Neural crest cell (in vitro differentiated cells): ENCODE results near the gene FBXO11. TPM values are rescaled to one million over a fixed set of nuclear protein-coding genes. Genes with fewer than 3 reads are reported as not detected.

Source experiments
- DNase-seq: peaks from one replicate; pipeline ENCODE4 v3.0.0; 2021; ENCODE audit warnings: low read depth, mixed read lengths, low spot score
- H3K27ac Mint-ChIP-seq: one replicate; pipeline ENCODE4 v1.8.0; 2021; ENCODE audit warnings: mild to moderate bottlenecking, mixed read lengths; ENCODE audit not compliant: unreplicated experiment
- H3K27me3 Mint-ChIP-seq: 2 replicates; pipeline ENCODE4 v1.8.0; 2021; ENCODE audit warnings: low read depth, mild to moderate bottlenecking, mixed read lengths
- H3K36me3 Mint-ChIP-seq: 2 replicates; pipeline ENCODE4 v1.8.0; 2021; ENCODE audit warnings: low read depth, mild to moderate bottlenecking, mixed read lengths
- H3K4me1 Mint-ChIP-seq: 2 replicates; pipeline ENCODE4 v1.8.0; 2021; ENCODE audit warnings: mixed read lengths
- H3K4me3 Mint-ChIP-seq: one replicate; pipeline ENCODE4 v1.8.0; 2021; ENCODE audit warnings: mild to moderate bottlenecking, mixed read lengths
- H3K9me3 Mint-ChIP-seq: 2 replicates; pipeline ENCODE4 v1.8.0; 2021; ENCODE audit warnings: mixed read lengths
- CTCF ChIP-seq: fragments of 200-600 bp; sonication (generic); conservative IDR thresholded peaks from 2 replicates; pipeline ENCODE4 v1.5.0; 2021; ENCODE audit warnings: antibody characterized with exemption, mild to moderate bottlenecking
- total RNA-seq: library from RNA; stranded (reverse); gene quantifications from 2 replicates; pipeline ENCODE4 v1.2.1, GENCODE V29; 2021

FBXO11 gene
- total RNA-seq, 1 donor from 2014 or later = 86.3 TPM

- no peak for TF ChIP-seq CTCF
- H3K9me3 Mint-ChIP-seq = no peaks in the 10 kb centered on the region
- DNase-seq = no peak
- H3K4me1 Mint-ChIP-seq = peaks cover 50% of the 10 kb centered on the region
- no peak overlapping the region for H3K4me3 Mint-ChIP-seq
- H3K36me3 Mint-ChIP-seq = no peaks in the 10 kb centered on the region
- H3K27me3 Mint-ChIP-seq = no peaks in the 10 kb centered on the region
- H3K27ac Mint-ChIP-seq = no peak overlapping the region
Measured at GRCh38 chr2:47893771-47894170, 12.5 kb downstream of the FBXO11 start.

- no peaks in the 10 kb centered on the region for H3K36me3 Mint-ChIP-seq
- no peak overlapping the region for H3K4me3 Mint-ChIP-seq
- H3K27me3 Mint-ChIP-seq = no peaks in the 10 kb centered on the region
- TF ChIP-seq CTCF = no peak
- H3K27ac Mint-ChIP-seq = no peak overlapping the region
- H3K9me3 Mint-ChIP-seq = no peaks in the 10 kb centered on the region
- DNase-seq = no peak
- peaks cover 41% of the 10 kb centered on the region for H3K4me1 Mint-ChIP-seq
Measured at GRCh38 chr2:47892338-47892730, 14.0 kb downstream of the FBXO11 start.

- peaks cover 35% of the 10 kb centered on the region for H3K4me1 Mint-ChIP-seq
- no peak for DNase-seq
- no peak for TF ChIP-seq CTCF
- H3K36me3 Mint-ChIP-seq = no peaks in the 10 kb centered on the region
- H3K9me3 Mint-ChIP-seq = no peaks in the 10 kb centered on the region
- no peak overlapping the region for H3K4me3 Mint-ChIP-seq
- no peak overlapping the region for H3K27ac Mint-ChIP-seq
- no peaks in the 10 kb centered on the region for H3K27me3 Mint-ChIP-seq
Measured at GRCh38 chr2:47891369-47892337, 14.6 kb downstream of the FBXO11 start.

- Mint-ChIP-seq H3K36me3 (peaks cover under 1% of the 10 kb centered on the region), H3K9me3 (no peaks in the 10 kb centered on the region), H3K27ac (no peak overlapping the region), H3K4me3 (no peak overlapping the region), H3K4me1 (peaks cover 27% of the 10 kb centered on the region), H3K27me3 (no peaks in the 10 kb centered on the region)
- no peak for TF ChIP-seq CTCF
- no peak for DNase-seq
Measured at GRCh38 chr2:47890711-47891368, 15.5 kb downstream of the FBXO11 start.

GRCh38 chr2:47888581-47889280 is 17.6 kb downstream of the FBXO11 start:
- no peak overlapping the region for H3K27ac Mint-ChIP-seq
- peaks cover 7% of the 10 kb centered on the region for H3K36me3 Mint-ChIP-seq
- H3K27me3 Mint-ChIP-seq = no peaks in the 10 kb centered on the region
- no peak for TF ChIP-seq CTCF
- H3K4me3 Mint-ChIP-seq = no peak overlapping the region
- peaks cover 3% of the 10 kb centered on the region for H3K9me3 Mint-ChIP-seq
- H3K4me1 Mint-ChIP-seq = peaks cover 16% of the 10 kb centered on the region
- no peak for DNase-seq
